ENCODE results near the gene BCDIN3D.
"Not testable (repeated sequence)": the region's sequence is repeated elsewhere in the genome, so short reads cannot be mapped to it uniquely, and the experiment has no call there.

The BCDIN3D gene

GRCh38 chr12:49876070-49876469, 33.2 kb upstream of the BCDIN3D start:
- DNase-seq, result no peak

GRCh38 chr12:49875115-49875720, 32.3 kb upstream of the BCDIN3D start:
- DNase-seq, result no peak

- DNase-seq, result no peak
These were observed 31.4 kb upstream of the BCDIN3D start for GRCh38 chr12:49874142-49874897.

GRCh38 chr12:49873361-49873934, 30.5 kb upstream of the BCDIN3D start:
- DNase-seq, result no peak

GRCh38 chr12:49872781-49873181, 29.9 kb upstream of the BCDIN3D start:
- no peak for DNase-seq

GRCh38 chr12:49872381-49872780, 29.5 kb upstream of the BCDIN3D start:
- no peak for DNase-seq

GRCh38 chr12:49871811-49872251, 28.9 kb upstream of the BCDIN3D start:
- not testable (repeated sequence) for DNase-seq

- DNase-seq, result no peak
These were observed 28.3 kb upstream of the BCDIN3D start for GRCh38 chr12:49871263-49871561.

- DNase-seq, result no peak
These were observed 27.8 kb upstream of the BCDIN3D start for GRCh38 chr12:49870501-49871262.

GRCh38 chr12:49869816-49870500, 27.1 kb upstream of the BCDIN3D start:
- DNase-seq, result no peak

GRCh38 chr12:49868952-49869815, 26.3 kb upstream of the BCDIN3D start:
- no peak for DNase-seq

GRCh38 chr12:49868449-49868848, 25.5 kb upstream of the BCDIN3D start:
- DNase-seq, result no peak

- DNase-seq, result no peak
These were observed 24.9 kb upstream of the BCDIN3D start for GRCh38 chr12:49867570-49868341.

GRCh38 chr12:49866859-49867569, 24.1 kb upstream of the BCDIN3D start:
- DNase-seq, result no peak

- DNase-seq, result no peak
These were observed 22.9 kb upstream of the BCDIN3D start for GRCh38 chr12:49865782-49866135.

GRCh38 chr12:49865109-49865781, 22.3 kb upstream of the BCDIN3D start:
- no peak for DNase-seq

- no peak for DNase-seq
These were observed 21.8 kb upstream of the BCDIN3D start for GRCh38 chr12:49864798-49865090.

GRCh38 chr12:49863946-49864797, 21.3 kb upstream of the BCDIN3D start:
- DNase-seq, result no peak

GRCh38 chr12:49860921-49861320, 18.0 kb upstream of the BCDIN3D start:
- DNase-seq, result not testable (repeated sequence)

Data from activated gamma-delta T cell (primary cell).